Measurements from ENCODE around the gene PPP2CA. TPM values are rescaled to one million over a fixed set of nuclear protein-coding genes. Genes with fewer than 3 reads are reported as not detected.
A peak's percentile ranks its signal among the peaks of the same experiment; 100 is the strongest.

The PPP2CA gene
- total RNA-seq, 5 donors from 2014 or later (not counting 1 experiment from before 2014, with no cell fraction given): 87.1 to 168 (median 104) TPM

DNA sequence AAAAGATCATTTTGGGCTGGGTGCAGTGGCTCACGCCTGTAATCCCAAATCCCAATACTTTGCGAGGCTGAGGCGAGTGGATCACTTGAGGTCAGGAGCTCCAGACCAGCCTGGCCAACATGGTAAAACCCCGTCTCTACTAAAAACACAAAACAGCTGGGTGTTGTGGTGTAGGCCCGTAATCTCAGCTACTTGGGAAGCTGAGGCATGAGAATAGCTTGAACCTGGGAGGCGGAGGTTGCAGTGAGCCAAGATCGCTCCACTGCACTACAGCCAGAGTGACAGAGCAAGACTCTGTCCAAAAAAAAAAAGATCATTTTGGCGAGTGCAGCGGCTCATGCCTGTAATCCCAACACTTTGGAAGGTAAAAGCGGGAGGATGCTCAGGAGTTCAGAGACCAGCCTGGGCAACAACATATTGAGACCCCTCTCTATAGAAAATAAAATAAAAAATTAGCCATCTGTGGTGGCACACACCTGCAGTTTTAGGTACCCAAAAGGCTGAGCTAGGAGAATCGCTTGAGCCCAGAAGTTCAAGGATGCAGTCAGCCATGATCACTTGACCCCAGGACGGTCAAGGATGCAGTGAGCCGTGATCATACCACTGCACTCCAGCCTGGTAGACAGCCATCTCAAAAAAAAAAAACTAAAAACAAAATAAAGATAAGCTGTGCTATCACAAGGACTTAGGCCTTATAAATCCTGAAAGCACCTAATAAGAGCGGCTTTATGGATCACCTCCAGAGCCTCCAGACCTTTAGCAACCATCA is 16.2 kb downstream of the PPP2CA start:
- H3K27me3 ChIP-seq (replicated peaks in 1 of 2; ENCODE audit: control insufficient read depth in 2 of 2, extremely low read depth in 1 of 2, insufficient read depth in 2 of 2, low read length in 1 of 2): no peaks in the 10 kb centered on the region
- H3K36me3 Mint-ChIP-seq: peaks cover 22% of the 10 kb centered on the region
- no peaks in the 10 kb centered on the region for H3K27me3 Mint-ChIP-seq
- H3K4me1 ChIP-seq (ENCODE audit: control insufficient read depth in 1 of 2, extremely low read depth in 1 of 2, insufficient read depth in 2 of 2, low read length in 2 of 2): peaks cover 5 to 36% of the 10 kb centered on the region in 2 experiments
- H3K27ac Mint-ChIP-seq: peak overlapping the region in 1 of 2 donors; percentile 22
- POLR2A ChIA-PET: interaction anchor here (0.5 to 2.7 kb wide), 5 partner anchors 10 to 1917 kb away, joined by 3 to 10 read pairs (median 5); no protein-coding TSS in a partner anchor
- peaks cover 64 to 71% (median 69%) of the 10 kb centered on the region in 3 donors for H3K4me1 Mint-ChIP-seq
- no peak overlapping the region for H3K27ac ChIP-seq (ENCODE audit: low read length)
- H3K9me3 Mint-ChIP-seq: no peaks in the 10 kb centered on the region
- no peaks in the 10 kb centered on the region for H3K9me3 ChIP-seq
- H3K4me3 Mint-ChIP-seq: peak overlapping the region in 1 of 3 donors; percentile 42
- no peak overlapping the region for H3K4me3 ChIP-seq (ENCODE audit: control insufficient read depth in 1 of 2, extremely low read depth in 1 of 2, low read length in 1 of 2)
- ATAC-seq (replicated peaks in 1 of 4): no peak
- CTCF ChIA-PET: interaction anchor here (0.6 to 1.6 kb wide), 6 partner anchors 12 to 378 kb away, joined by 3 to 7 read pairs (median 4); no protein-coding TSS in a partner anchor
- WGBS (ENCODE audit: insufficient coverage): 100% methylated on average over 4 of the region's 14 CpGs
- H3K36me3 ChIP-seq (ENCODE audit: control insufficient read depth in 2 of 2, extremely low read depth in 1 of 2, insufficient read depth in 1 of 2, low read length in 1 of 2): peaks cover 0 to 19% of the 10 kb centered on the region in 2 donors
- DNase-seq: no peak

DNA sequence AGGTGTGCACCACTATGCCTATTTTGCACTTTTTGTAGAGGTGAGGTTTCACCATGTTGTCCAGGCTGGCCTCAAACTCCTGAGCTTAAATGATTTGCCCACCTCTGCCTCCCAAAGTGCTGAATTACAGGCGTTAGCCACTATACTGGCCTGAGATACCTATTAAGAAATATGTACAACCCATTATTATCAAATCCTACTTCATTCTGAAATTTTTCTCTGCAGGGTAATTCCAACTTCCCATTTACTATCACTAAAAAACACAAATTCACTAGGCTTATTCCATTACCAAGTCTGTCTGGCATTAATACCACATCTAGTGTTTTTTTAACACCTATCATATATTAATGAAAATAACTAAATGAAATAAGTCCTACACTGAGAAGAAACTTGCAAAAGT is 18.2 kb downstream of the PPP2CA start:
- Mint-ChIP-seq H3K27ac (no peak overlapping the region), H3K27me3 (no peaks in the 10 kb centered on the region), H3K9me3 (no peaks in the 10 kb centered on the region), H3K4me3 (no peak overlapping the region), H3K36me3 (peaks cover 32% of the 10 kb centered on the region), H3K4me1 (peaks cover 44 to 57% (median 54%) of the 10 kb centered on the region in 3 donors)
- H3K27me3 ChIP-seq (replicated peaks in 1 of 2; ENCODE audit: control insufficient read depth in 2 of 2, extremely low read depth in 1 of 2, insufficient read depth in 2 of 2, low read length in 1 of 2): no peaks in the 10 kb centered on the region
- ChIA-PET CTCF (interaction anchor here in 1 of 2 donors (0.6 to 0.7 kb wide), 2 partner anchors 18 to 454 kb away, joined by 4 to 9 read pairs; no protein-coding TSS in a partner anchor), POLR2A (no interaction called here)
- H3K27ac ChIP-seq (ENCODE audit: low read length): no peak overlapping the region
- H3K9me3 ChIP-seq: no peaks in the 10 kb centered on the region
- DNase-seq: no peak
- H3K36me3 ChIP-seq (ENCODE audit: control insufficient read depth in 2 of 2, extremely low read depth in 1 of 2, insufficient read depth in 1 of 2, low read length in 1 of 2): peaks cover 0 to 36% of the 10 kb centered on the region in 2 donors
- no peak for ATAC-seq (replicated peaks in 1 of 4)
- H3K4me1 ChIP-seq (ENCODE audit: control insufficient read depth in 1 of 2, extremely low read depth in 1 of 2, insufficient read depth in 2 of 2, low read length in 2 of 2): peaks cover 5 to 29% of the 10 kb centered on the region in 2 experiments
- 80% methylated on average over 1 of the region's 1 CpG for WGBS (ENCODE audit: insufficient coverage)
- no peak overlapping the region for H3K4me3 ChIP-seq (ENCODE audit: control insufficient read depth in 1 of 2, extremely low read depth in 1 of 2, low read length in 1 of 2)

GRCh38 chr5:134206627-134207160 is 19.2 kb downstream of the PPP2CA start:
- DNase-seq (no peak), ATAC-seq (replicated peaks in 1 of 4) (no peak)
- WGBS (ENCODE audit: insufficient coverage): 93% methylated on average over 6 of the region's 7 CpGs
- Histone ChIP-seq H3K27ac (ENCODE audit: low read length) (no peak overlapping the region), H3K4me3 (ENCODE audit: control insufficient read depth in 1 of 2, extremely low read depth in 1 of 2, low read length in 1 of 2) (no peak overlapping the region), H3K4me1 (ENCODE audit: control insufficient read depth in 1 of 2, extremely low read depth in 1 of 2, insufficient read depth in 2 of 2, low read length in 2 of 2) (peaks cover 5 to 26% of the 10 kb centered on the region in 2 experiments), H3K36me3 (ENCODE audit: control insufficient read depth in 2 of 2, extremely low read depth in 1 of 2, insufficient read depth in 1 of 2, low read length in 1 of 2) (peaks cover 0 to 45% of the 10 kb centered on the region in 2 donors), H3K27me3 (replicated peaks in 1 of 2; ENCODE audit: control insufficient read depth in 2 of 2, extremely low read depth in 1 of 2, insufficient read depth in 2 of 2, low read length in 1 of 2) (no peaks in the 10 kb centered on the region), H3K9me3 (no peaks in the 10 kb centered on the region)
- ChIA-PET POLR2A (interaction anchor here (0.6 to 0.7 kb wide), 4 partner anchors 18 to 174 kb away, joined by 3 to 8 read pairs (median 6); no protein-coding TSS in a partner anchor), CTCF (interaction anchor here in 1 of 2 donors (0.6 to 1.1 kb wide), 3 partner anchors 8 to 455 kb away, joined by 3 to 9 read pairs (median 3); partner anchors contain the start of gene PPP2CA)
- Mint-ChIP-seq H3K36me3 (peaks cover 36% of the 10 kb centered on the region), H3K4me1 (peaks cover 36 to 50% (median 48%) of the 10 kb centered on the region in 3 donors), H3K27ac (peak overlapping the region in 1 of 2 donors; percentile 39), H3K4me3 (no peak overlapping the region), H3K27me3 (no peaks in the 10 kb centered on the region), H3K9me3 (no peaks in the 10 kb centered on the region)

- no peak overlapping the region for H3K4me3 ChIP-seq (ENCODE audit: control insufficient read depth in 1 of 2, extremely low read depth in 1 of 2, low read length in 1 of 2)
- H3K9me3 ChIP-seq: no peaks in the 10 kb centered on the region
- Mint-ChIP-seq H3K4me3 (no peak overlapping the region), H3K4me1 (peaks cover 23 to 36% (median 35%) of the 10 kb centered on the region in 3 donors), H3K36me3 (peaks cover 55% of the 10 kb centered on the region), H3K27ac (no peak overlapping the region), H3K27me3 (no peaks in the 10 kb centered on the region), H3K9me3 (no peaks in the 10 kb centered on the region)
- no CpG with 5 or more reads among the region's 4 CpGs for WGBS (ENCODE audit: insufficient coverage)
- peaks cover 2 to 10% of the 10 kb centered on the region in 2 experiments for H3K4me1 ChIP-seq (ENCODE audit: control insufficient read depth in 1 of 2, extremely low read depth in 1 of 2, insufficient read depth in 2 of 2, low read length in 2 of 2)
- H3K27ac ChIP-seq (ENCODE audit: low read length): no peak overlapping the region
- ATAC-seq (replicated peaks in 1 of 4): no peak
- H3K27me3 ChIP-seq (replicated peaks in 1 of 2; ENCODE audit: control insufficient read depth in 2 of 2, extremely low read depth in 1 of 2, insufficient read depth in 2 of 2, low read length in 1 of 2): no peaks in the 10 kb centered on the region
- peaks cover 12 to 66% of the 10 kb centered on the region in 2 donors for H3K36me3 ChIP-seq (ENCODE audit: control insufficient read depth in 2 of 2, extremely low read depth in 1 of 2, insufficient read depth in 1 of 2, low read length in 1 of 2)
- CTCF ChIA-PET: interaction anchor here in 1 of 2 donors (0.9 to 2.2 kb wide), 2 partner anchors 85 to 383 kb away, joined by 6 to 7 read pairs; no protein-coding TSS in a partner anchor
- DNase-seq: no peak
- POLR2A ChIA-PET: interaction anchor here (0.6 to 0.7 kb wide), 3 partner anchors 21 to 609 kb away, joined by 3 to 7 read pairs (median 5); no protein-coding TSS in a partner anchor
These were observed 21.3 kb downstream of the PPP2CA start for GRCh38 chr5:134204575-134204974.

DNA sequence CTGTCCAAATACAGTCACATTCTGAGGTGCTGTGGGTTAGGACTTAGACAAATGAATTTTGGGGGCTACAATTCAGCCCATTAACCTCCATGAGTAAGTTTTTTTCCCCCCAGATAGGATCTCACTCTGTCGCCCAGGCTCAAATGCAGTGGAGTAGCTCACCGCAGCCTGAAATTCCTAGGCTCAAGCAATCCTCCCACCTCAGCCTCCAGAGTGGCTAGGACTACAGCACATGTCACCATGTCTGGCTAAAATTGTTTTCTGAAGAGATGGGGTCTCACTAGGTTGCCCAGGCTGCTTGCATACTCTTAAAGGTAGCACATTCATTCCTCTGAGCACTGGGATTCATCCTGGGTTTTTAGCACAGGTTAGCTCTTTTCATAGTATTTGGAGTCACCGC is 22.2 kb downstream of the PPP2CA start:
- no peak for DNase-seq
- H3K9me3 ChIP-seq: no peaks in the 10 kb centered on the region
- no peak overlapping the region for H3K27ac ChIP-seq (ENCODE audit: low read length)
- ChIA-PET CTCF (interaction anchor here in 1 of 2 donors (2.2 kb wide), 1 partner anchor 86 kb away, joined by 6 read pairs; no protein-coding TSS in a partner anchor), POLR2A (no interaction called here)
- Mint-ChIP-seq H3K36me3 (peaks cover 64% of the 10 kb centered on the region), H3K27me3 (no peaks in the 10 kb centered on the region), H3K27ac (no peak overlapping the region), H3K4me3 (no peak overlapping the region), H3K9me3 (no peaks in the 10 kb centered on the region), H3K4me1 (peaks cover 15 to 27% (median 25%) of the 10 kb centered on the region in 3 donors)
- ATAC-seq (replicated peaks in 1 of 4): no peak
- H3K4me1 ChIP-seq (ENCODE audit: control insufficient read depth in 1 of 2, extremely low read depth in 1 of 2, insufficient read depth in 2 of 2, low read length in 2 of 2): peaks cover 0 to 6% of the 10 kb centered on the region in 2 experiments
- peaks cover 16 to 76% of the 10 kb centered on the region in 2 donors for H3K36me3 ChIP-seq (ENCODE audit: control insufficient read depth in 2 of 2, extremely low read depth in 1 of 2, insufficient read depth in 1 of 2, low read length in 1 of 2)
- H3K27me3 ChIP-seq (replicated peaks in 1 of 2; ENCODE audit: control insufficient read depth in 2 of 2, extremely low read depth in 1 of 2, insufficient read depth in 2 of 2, low read length in 1 of 2): no peaks in the 10 kb centered on the region
- WGBS (ENCODE audit: insufficient coverage): 100% methylated on average over 1 of the region's 3 CpGs
- no peak overlapping the region for H3K4me3 ChIP-seq (ENCODE audit: control insufficient read depth in 1 of 2, extremely low read depth in 1 of 2, low read length in 1 of 2)

DNA sequence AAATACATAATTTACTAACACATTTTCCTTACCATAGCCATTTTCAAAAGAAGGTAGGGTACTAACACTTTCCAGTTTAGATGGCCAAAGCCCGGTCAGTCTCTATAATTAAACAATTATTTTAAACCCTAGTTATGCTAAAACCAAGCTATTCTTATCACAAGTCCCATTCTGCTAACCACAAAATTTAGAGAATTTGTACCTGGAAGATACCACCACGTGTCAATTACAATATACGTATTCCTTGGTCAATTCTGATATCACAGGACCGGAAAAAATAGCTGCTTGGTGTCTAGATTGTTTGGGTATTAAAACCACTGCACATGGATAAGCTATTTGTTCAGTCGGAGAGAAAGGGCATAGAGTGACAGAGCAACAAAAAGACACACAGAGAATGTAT is 30.2 kb downstream of the PPP2CA start:
- no peaks in the 10 kb centered on the region for H3K27me3 ChIP-seq (replicated peaks in 1 of 2; ENCODE audit: control insufficient read depth in 2 of 2, extremely low read depth in 1 of 2, insufficient read depth in 2 of 2, low read length in 1 of 2)
- Mint-ChIP-seq H3K27me3 (no peaks in the 10 kb centered on the region), H3K36me3 (peaks cover 46% of the 10 kb centered on the region), H3K9me3 (no peaks in the 10 kb centered on the region), H3K4me1 (no peaks in the 10 kb centered on the region), H3K4me3 (no peak overlapping the region), H3K27ac (no peak overlapping the region)
- ChIA-PET CTCF (interaction anchor here in 1 of 2 donors (0.6 kb wide), 1 partner anchor 199 kb away, joined by 3 read pairs; no protein-coding TSS in a partner anchor), POLR2A (no interaction called here)
- no peak overlapping the region for H3K27ac ChIP-seq (ENCODE audit: low read length)
- H3K36me3 ChIP-seq (ENCODE audit: control insufficient read depth in 2 of 2, extremely low read depth in 1 of 2, insufficient read depth in 1 of 2, low read length in 1 of 2): peaks cover 12 to 43% of the 10 kb centered on the region in 2 donors
- DNase-seq (no peak), ATAC-seq (replicated peaks in 1 of 4) (no peak)
- H3K4me1 ChIP-seq (ENCODE audit: control insufficient read depth in 1 of 2, extremely low read depth in 1 of 2, insufficient read depth in 2 of 2, low read length in 2 of 2): no peaks in the 10 kb centered on the region
- H3K4me3 ChIP-seq (ENCODE audit: control insufficient read depth in 1 of 2, extremely low read depth in 1 of 2, low read length in 1 of 2): no peak overlapping the region
- no peaks in the 10 kb centered on the region for H3K9me3 ChIP-seq
- WGBS (ENCODE audit: insufficient coverage): 100% methylated on average over 1 of the region's 5 CpGs

All from T-cell (primary cell).